LHCN-M2 (cell line): Measurements from ENCODE around the gene SV2C. TPM values are rescaled to one million over a fixed set of nuclear protein-coding genes. Genes with fewer than 3 reads are reported as not detected.
"Not testable (repeated sequence)": the region's sequence is repeated elsewhere in the genome, so short reads cannot be mapped to it uniquely, and the experiment has no call there.

Experiments
- DNase-seq: peaks from one replicate; pipeline ENCODE4 v3.0.0-alpha.2; 2012; ENCODE audit warnings: low read depth
- total RNA-seq: library from RNA; depleted of rRNA; stranded (reverse); fragments of >200 nt; gene quantifications from 2 replicates; pipeline ENCODE4 v1.2.3, GENCODE V29; 2014

The SV2C gene
- total RNA-seq, 1 experiment from 2014 or later = not detected

GRCh38 chr5:76199336-76200318 lies 116.4 kb downstream of the SV2C start:
- no peak for DNase-seq

- DNase-seq = no peak
These were observed 119.0 kb downstream of the SV2C start for GRCh38 chr5:76202182-76202581.

GRCh38 chr5:76204191-76204590 lies 121.0 kb downstream of the SV2C start:
- no peak for DNase-seq

GRCh38 chr5:76204713-76205112 lies 121.5 kb downstream of the SV2C start:
- no peak for DNase-seq

GRCh38 chr5:76207120-76207519 lies 123.9 kb downstream of the SV2C start:
- no peak for DNase-seq

GRCh38 chr5:76209297-76209696 lies 126.1 kb downstream of the SV2C start:
- no peak for DNase-seq

- no peak for DNase-seq
These were observed 127.8 kb downstream of the SV2C start for GRCh38 chr5:76210946-76211345.

- no peak for DNase-seq
These were observed 130.7 kb downstream of the SV2C start for GRCh38 chr5:76213858-76214257.

- DNase-seq = no peak
These were observed 133.6 kb downstream of the SV2C start for GRCh38 chr5:76216748-76217147.

GRCh38 chr5:76219636-76220035 lies 136.5 kb downstream of the SV2C start:
- DNase-seq = no peak

- no peak for DNase-seq
These were observed 138.1 kb downstream of the SV2C start for GRCh38 chr5:76221311-76221710.

GRCh38 chr5:76222318-76222717 lies 139.1 kb downstream of the SV2C start:
- no peak for DNase-seq

- DNase-seq = no peak
These were observed 140.5 kb downstream of the SV2C start for GRCh38 chr5:76223696-76224095.

- DNase-seq = no peak
These were observed 141.7 kb downstream of the SV2C start for GRCh38 chr5:76224898-76225297.

GRCh38 chr5:76225336-76225735 lies 142.2 kb downstream of the SV2C start:
- no peak for DNase-seq

GRCh38 chr5:76229900-76230299 lies 146.7 kb downstream of the SV2C start:
- no peak for DNase-seq

- DNase-seq = no peak
These were observed 147.6 kb downstream of the SV2C start for GRCh38 chr5:76230711-76231285.

- DNase-seq = no peak
These were observed 151.5 kb downstream of the SV2C start for GRCh38 chr5:76234665-76235064.

GRCh38 chr5:76236684-76237083 lies 153.5 kb downstream of the SV2C start:
- no peak for DNase-seq

GRCh38 chr5:76240336-76240735 lies 157.2 kb downstream of the SV2C start:
- no peak for DNase-seq

- not testable (repeated sequence) for DNase-seq
These were observed 159.0 kb downstream of the SV2C start for GRCh38 chr5:76242155-76242554.

GRCh38 chr5:76245590-76245989 lies 162.4 kb downstream of the SV2C start:
- DNase-seq = no peak

- no peak for DNase-seq
These were observed 166.4 kb downstream of the SV2C start for GRCh38 chr5:76249621-76250020.
